GM12865 (cell line): ENCODE data around the gene DHX35.

ENCODE experiments used
- DNase-seq: peaks from one replicate; pipeline ENCODE4 v3.0.0; 2010; ENCODE audit warnings: low read depth
- H3K4me3 ChIP-seq: 2 replicates; pipeline ENCODE4 v1.5.1; 2011; ENCODE audit warnings: mild to moderate bottlenecking, low read depth, low read length, control low read depth
- TF ChIP-seq, protein P1 (sequence below): IDR thresholded peaks from 2 replicates; pipeline ENCODE4 v1.5.1; 2011; ENCODE audit warnings: low read length, control low read depth, low read depth, inconsistent platforms; ENCODE audit not compliant: insufficient read depth; ENCODE audit errors: missing control alignments

DHX35 gene

DNA sequence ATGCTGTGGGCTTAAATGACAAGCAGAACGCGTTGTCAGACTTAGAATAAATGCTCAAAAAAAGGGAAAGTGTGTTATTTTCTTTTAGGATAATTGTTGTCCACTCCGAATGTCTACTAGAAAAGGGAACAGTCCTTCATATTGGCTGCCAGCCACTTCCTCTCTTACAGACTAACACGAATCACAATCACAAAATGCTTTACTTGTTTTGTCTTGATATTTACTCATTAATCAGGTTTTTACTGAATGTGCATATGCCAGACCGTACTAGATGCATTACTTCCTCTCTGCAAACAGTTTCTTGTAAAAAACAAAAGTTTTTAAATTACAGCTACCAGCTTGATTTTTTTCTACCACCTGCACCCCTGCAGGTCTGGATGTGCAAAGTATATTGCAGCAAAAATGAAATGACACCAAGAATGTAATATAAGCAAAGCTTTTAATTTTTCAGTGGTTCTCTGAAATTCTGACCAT, 821 bp downstream of the DHX35 start:
- DNase-seq = no peak
- H3K4me3 ChIP-seq = peak overlapping the region; percentile 57
- TF ChIP-seq, protein P1, sequence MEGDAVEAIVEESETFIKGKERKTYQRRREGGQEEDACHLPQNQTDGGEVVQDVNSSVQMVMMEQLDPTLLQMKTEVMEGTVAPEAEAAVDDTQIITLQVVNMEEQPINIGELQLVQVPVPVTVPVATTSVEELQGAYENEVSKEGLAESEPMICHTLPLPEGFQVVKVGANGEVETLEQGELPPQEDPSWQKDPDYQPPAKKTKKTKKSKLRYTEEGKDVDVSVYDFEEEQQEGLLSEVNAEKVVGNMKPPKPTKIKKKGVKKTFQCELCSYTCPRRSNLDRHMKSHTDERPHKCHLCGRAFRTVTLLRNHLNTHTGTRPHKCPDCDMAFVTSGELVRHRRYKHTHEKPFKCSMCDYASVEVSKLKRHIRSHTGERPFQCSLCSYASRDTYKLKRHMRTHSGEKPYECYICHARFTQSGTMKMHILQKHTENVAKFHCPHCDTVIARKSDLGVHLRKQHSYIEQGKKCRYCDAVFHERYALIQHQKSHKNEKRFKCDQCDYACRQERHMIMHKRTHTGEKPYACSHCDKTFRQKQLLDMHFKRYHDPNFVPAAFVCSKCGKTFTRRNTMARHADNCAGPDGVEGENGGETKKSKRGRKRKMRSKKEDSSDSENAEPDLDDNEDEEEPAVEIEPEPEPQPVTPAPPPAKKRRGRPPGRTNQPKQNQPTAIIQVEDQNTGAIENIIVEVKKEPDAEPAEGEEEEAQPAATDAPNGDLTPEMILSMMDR = no peak

DNA sequence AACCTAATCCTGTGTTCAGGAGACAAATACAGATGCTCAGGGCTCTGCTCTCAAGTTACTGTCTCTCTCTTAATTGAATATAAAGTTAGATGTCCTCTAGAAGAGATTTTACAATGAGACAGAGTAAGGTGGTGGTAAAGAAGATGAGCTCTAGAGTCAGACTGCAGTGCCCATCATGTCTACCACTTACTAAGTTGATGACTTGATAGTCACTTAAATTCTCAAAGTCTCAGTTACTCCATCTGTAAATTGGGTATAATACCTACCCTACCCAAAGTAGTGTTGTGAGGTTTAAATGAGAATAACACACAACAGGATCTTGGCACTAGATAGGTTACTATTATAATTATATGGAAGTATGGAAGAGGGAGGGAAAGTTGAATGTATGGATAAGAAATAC, 1.6 kb downstream of the DHX35 start:
- no peak for DNase-seq
- TF ChIP-seq, protein P1 = no peak
- H3K4me3 ChIP-seq = no peak overlapping the region

DNA sequence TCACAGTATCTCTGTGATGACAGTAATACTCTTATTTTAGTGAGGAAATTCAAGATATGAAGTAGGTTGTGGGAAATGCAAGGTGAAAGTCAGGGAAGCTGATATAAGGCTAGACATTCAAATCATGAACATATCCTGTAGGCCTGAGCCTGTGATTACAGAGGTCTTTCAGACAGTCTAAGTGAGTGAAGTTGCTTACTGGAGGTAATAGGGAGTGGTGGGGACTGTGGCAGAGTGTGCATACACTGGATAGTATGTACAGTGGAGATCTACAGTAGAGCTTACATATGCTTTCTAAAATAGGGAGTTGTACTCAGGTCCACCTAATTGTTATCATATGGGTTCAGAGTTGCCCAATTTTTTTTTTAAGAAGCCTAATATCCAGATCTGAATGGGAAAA, 3.1 kb downstream of the DHX35 start:
- TF ChIP-seq, protein P1 = no peak
- H3K4me3 ChIP-seq = no peak overlapping the region
- DNase-seq = no peak

DNA sequence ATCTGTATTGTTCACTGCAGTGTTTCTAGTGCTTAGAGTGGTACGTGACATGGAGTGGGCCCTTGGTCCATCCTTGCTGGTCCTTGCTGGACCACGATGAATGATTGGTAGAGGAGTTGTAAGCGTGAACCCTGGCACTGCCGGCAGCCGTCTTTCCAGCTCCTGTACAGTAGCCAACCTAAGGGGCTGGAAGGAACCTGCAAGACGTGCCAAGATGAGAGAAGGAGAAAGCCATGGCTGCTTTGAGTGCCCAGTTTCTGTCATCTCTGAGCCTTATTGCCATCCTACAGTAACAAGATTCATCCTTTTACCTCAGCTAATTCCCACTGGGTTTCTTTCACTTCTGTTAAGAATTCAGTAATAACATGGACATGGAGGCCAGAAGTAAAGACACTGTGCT, 5.9 kb downstream of the DHX35 start:
- no peak overlapping the region for H3K4me3 ChIP-seq
- no peak for DNase-seq
- TF ChIP-seq, protein P1 = no peak

DNA sequence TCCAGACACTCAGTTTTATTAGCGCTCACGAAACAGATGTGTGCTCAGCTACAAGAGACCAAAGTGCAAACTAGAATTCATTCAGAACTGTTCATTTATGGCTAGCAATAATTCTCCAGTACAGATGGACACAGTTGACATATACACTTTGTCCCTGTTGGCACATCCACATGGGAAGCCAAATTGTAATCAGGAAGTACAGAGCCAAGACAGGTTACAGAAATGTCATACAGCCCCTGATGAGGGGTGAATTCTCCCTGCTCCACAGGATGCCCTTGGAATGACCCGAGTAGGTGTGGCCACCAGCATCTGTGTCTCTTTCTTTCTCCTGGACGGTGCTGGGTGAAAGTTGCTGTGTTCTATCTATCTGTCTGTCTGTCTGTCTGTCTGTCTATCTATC, 7.6 kb downstream of the DHX35 start:
- TF ChIP-seq, protein P1 = no peak
- no peak for DNase-seq
- H3K4me3 ChIP-seq = no peak overlapping the region

DNA sequence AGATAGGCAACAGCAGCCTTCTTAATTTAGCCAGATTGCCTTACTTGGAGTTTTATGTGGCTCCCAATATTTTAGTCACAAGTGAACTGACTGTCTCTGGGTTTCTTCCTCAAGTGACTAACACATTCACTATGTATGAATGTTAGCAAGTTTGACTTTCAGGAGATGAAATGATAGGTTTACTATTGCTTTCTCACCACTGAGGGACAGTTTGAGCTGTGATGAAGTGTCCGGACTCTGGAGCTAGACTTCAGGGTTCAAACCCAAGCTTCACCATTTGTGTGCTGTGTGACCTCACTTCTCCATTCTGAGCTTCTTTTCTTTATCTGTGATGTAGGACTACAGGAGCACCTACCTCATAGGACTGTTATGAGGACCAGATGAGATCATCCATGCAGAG, 8.2 kb downstream of the DHX35 start:
- DNase-seq = no peak
- TF ChIP-seq, protein P1 = no peak
- no peak overlapping the region for H3K4me3 ChIP-seq

DNA sequence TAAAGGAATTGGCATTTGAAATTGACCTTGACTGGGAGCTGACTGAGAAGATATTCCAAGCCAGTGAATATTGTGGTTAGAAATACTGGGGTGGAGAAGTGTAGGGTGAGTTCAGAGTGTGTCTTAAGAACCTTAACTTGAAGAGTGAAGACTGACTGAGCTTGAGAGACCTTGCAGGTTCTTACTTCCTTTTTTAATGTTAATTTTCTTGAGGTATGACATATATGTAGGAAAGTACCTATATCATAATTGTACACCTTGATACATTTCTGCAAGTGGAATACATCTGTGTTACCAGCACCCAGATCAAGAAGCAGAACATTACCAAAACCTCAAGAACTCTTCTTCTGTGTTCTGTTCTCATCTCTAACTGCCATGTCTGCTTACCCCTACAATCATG, 11.0 kb downstream of the DHX35 start:
- TF ChIP-seq, protein P1 = no peak
- DNase-seq = no peak

More for the DNA sequence above, 11.0 kb downstream of the DHX35 start:
- no peak overlapping the region for H3K4me3 ChIP-seq
